Measurements from ENCODE around the gene LIPJ.

The LIPJ gene

GRCh38 chr10:88598055-88598454 lies 11.5 kb downstream of the LIPJ start:
- no peak for DNase-seq

GRCh38 chr10:88608052-88608732 lies 21.6 kb downstream of the LIPJ start:
- DNase-seq = no peak

GRCh38 chr10:88608780-88609179 lies 22.2 kb downstream of the LIPJ start:
- DNase-seq = no peak

GRCh38 chr10:88616250-88616977 lies 29.9 kb downstream of the LIPJ start:
- DNase-seq = no peak

GRCh38 chr10:88617772-88618300 lies 31.3 kb downstream of the LIPJ start:
- no peak for DNase-seq

- DNase-seq = no peak
These were observed 31.9 kb downstream of the LIPJ start for GRCh38 chr10:88618496-88618895.

- no peak for DNase-seq
These were observed 33.9 kb downstream of the LIPJ start for GRCh38 chr10:88620441-88620840.

- no peak for DNase-seq
These were observed 37.3 kb downstream of the LIPJ start for GRCh38 chr10:88623835-88624234.

- DNase-seq = no peak
These were observed 38.3 kb downstream of the LIPJ start for GRCh38 chr10:88624840-88625239.

- DNase-seq = no peak
These were observed 53.6 kb downstream of the LIPJ start for GRCh38 chr10:88640186-88640585.

- no peak for DNase-seq
These were observed 55.6 kb downstream of the LIPJ start for GRCh38 chr10:88642209-88642608.

GRCh38 chr10:88642963-88643362 lies 56.4 kb downstream of the LIPJ start:
- no peak for DNase-seq

- DNase-seq = no peak
These were observed 60.6 kb downstream of the LIPJ start for GRCh38 chr10:88647061-88647615.

- DNase-seq = no peak
These were observed 64.6 kb downstream of the LIPJ start for GRCh38 chr10:88651101-88651551.

- DNase-seq = no peak
These were observed 66.1 kb downstream of the LIPJ start for GRCh38 chr10:88652616-88653015.

Data from activated CD8-positive, alpha-beta memory T cell treated with anti-CD3 and anti-CD28 coated beads for 24 hours (primary cell).